SK-N-SH (cell line): ENCODE measurements around the gene TXNRD2. TPM values are rescaled to one million over a fixed set of nuclear protein-coding genes. Genes with fewer than 3 reads are reported as not detected.

Experiments used
- CTCF ChIA-PET: fragments of 300-600, 350-600 bp; formaldehyde crosslinking; extraction: SDS; loops from one replicate; lab custom pipeline; 2021; lab: Yijun Ruan, JAX
- POLR2A ChIA-PET: fragments of 350-600 bp; sonication (Branson Sonifier 250); formaldehyde crosslinking; extraction: SDS; loops from one replicate; lab custom pipeline; 2020; ENCODE audit warnings: antibody characterized with exemption, inconsistent platforms; lab: Yijun Ruan, JAX
- DNase-seq: peaks from one replicate; pipeline ENCODE4 v3.0.0; 2012
- H2AFZ ChIP-seq: fragments of 200-600 bp; sonication (generic); 2 replicates; pipeline ENCODE4 v1.8.1; 2016; ENCODE audit warnings: antibody characterized with exemption, mild to moderate bottlenecking, low read depth
- H3F3A ChIP-seq: fragments of 200-600 bp; sonication (generic); replicated peaks from 2 replicates; pipeline ENCODE3; 2016; ENCODE audit warnings: antibody characterized with exemption, mild to moderate bottlenecking; ENCODE audit not compliant: insufficient read depth
- H3K27ac ChIP-seq, 2 experiments: fragments of 200-500 bp in 1 of 2; fragments of 200-600 bp in 1 of 2; sonication (Bioruptor generic) in 1 of 2; sonication (generic), shearing (Covaris generic) in 1 of 2; 2 replicates each; pipeline versions ENCODE4 v1.5.1 to v1.6.1; 2014 to 2016; ENCODE audit warnings: low read depth in 2 of 2, inconsistent platforms in 1 of 2, low read length in 1 of 2, mild to moderate bottlenecking in 1 of 2, mixed read lengths in 1 of 2
- H3K27me3 ChIP-seq: fragments of 200-600 bp; sonication (generic), shearing (Covaris generic); 2 replicates; pipeline ENCODE4 v1.6.1; 2016; ENCODE audit warnings: mixed run types; ENCODE audit not compliant: insufficient read depth
- H3K36me3 ChIP-seq, 2 experiments: fragments of 200-500 bp in 1 of 2; fragments of 200-600 bp in 1 of 2; sonication (Bioruptor generic) in 1 of 2; sonication (generic) in 1 of 2; replicated peaks in 1 of 2; 2 replicates each; pipeline versions ENCODE3 to v1.5.1; 2014 to 2016; ENCODE audit warnings: low read length in 1 of 2, mild to moderate bottlenecking in 1 of 2; ENCODE audit not compliant: insufficient read depth in 2 of 2, control insufficient read depth in 1 of 2
- H3K4me1 ChIP-seq, 2 experiments: fragments of 200-500 bp in 1 of 2; fragments of 200-600 bp in 1 of 2; sonication (Bioruptor generic) in 1 of 2; sonication (generic), shearing (Covaris generic) in 1 of 2; 2 replicates each; pipeline versions ENCODE4 v1.5.1 to v1.6.1; 2014 to 2016; ENCODE audit warnings: low read depth in 1 of 2, low read length in 1 of 2, mixed run types in 1 of 2; ENCODE audit not compliant: insufficient read depth in 2 of 2, control insufficient read depth in 1 of 2
- H3K4me2 ChIP-seq: fragments of 200-600 bp; sonication (generic), shearing (Covaris generic); 2 replicates; pipeline ENCODE4 v1.6.1; 2017; ENCODE audit warnings: mixed run types
- H3K4me3 ChIP-seq, 2 experiments: fragments of 200-500 bp in 1 of 2; fragments of 200-600 bp in 1 of 2; sonication (Bioruptor generic) in 1 of 2; sonication (generic), shearing (Covaris generic) in 1 of 2; 2 replicates each; pipeline versions ENCODE4 v1.5.1 to v1.8.1; 2014 to 2016; ENCODE audit warnings: low read depth in 2 of 2, inconsistent platforms in 1 of 2, low read length in 1 of 2, mild to moderate bottlenecking in 1 of 2, mixed read lengths in 1 of 2, moderate library complexity in 1 of 2
- H3K79me2 ChIP-seq: fragments of 200-600 bp; sonication (generic); 2 replicates; pipeline ENCODE4 v1.8.1; 2017; ENCODE audit warnings: mild to moderate bottlenecking; ENCODE audit not compliant: insufficient read depth
- H3K9ac ChIP-seq: fragments of 200-600 bp; sonication (generic); 2 replicates; pipeline ENCODE4 v1.6.1; 2017; ENCODE audit warnings: mixed run types
- H3K9me2 ChIP-seq: fragments of 200-600 bp; sonication (generic); 2 replicates; pipeline ENCODE4 v1.6.1; 2017; ENCODE audit warnings: mixed run types
- H3K9me3 ChIP-seq: fragments of 200-600 bp; sonication (generic); 2 replicates; pipeline ENCODE4 v1.6.1; 2017; ENCODE audit warnings: mixed run types, mild to moderate bottlenecking, moderate library complexity
- H4K20me1 ChIP-seq: fragments of 200-600 bp; sonication (generic); 2 replicates; pipeline ENCODE4 v1.6.1; 2017; ENCODE audit warnings: mild to moderate bottlenecking, mixed run types; ENCODE audit not compliant: insufficient read depth
- CHD2 ChIP-seq: fragments of 150-350 bp; IDR thresholded peaks from 2 replicates; pipeline ENCODE4 v1.6.1; 2018; ENCODE audit warnings: low read length; ENCODE audit not compliant: partially characterized antibody
- CTCF ChIP-seq: fragments of 200-600 bp; sonication (generic); IDR thresholded peaks from 2 replicates; pipeline ENCODE4 v1.6.1; 2017; ENCODE audit warnings: antibody characterized with exemption, mild to moderate bottlenecking, moderate library complexity
- EZH2phosphoT487 ChIP-seq: fragments of 200-600 bp; sonication (generic); IDR thresholded peaks from 2 replicates; pipeline ENCODE4 v1.6.1; 2017; ENCODE audit warnings: low read depth, mixed run types, mild to moderate bottlenecking, antibody characterized with exemption, moderate library complexity, borderline replicate concordance
- GABPA ChIP-seq: IDR thresholded peaks from 2 replicates; pipeline ENCODE4 v1.4.0; 2012; ENCODE audit warnings: low read depth, mild to moderate bottlenecking
- GATA2 ChIP-seq: sonication (generic); formaldehyde crosslinking; IDR thresholded peaks from 2 replicates; pipeline ENCODE4 v1.5.0; 2020; ENCODE audit warnings: mild to moderate bottlenecking, missing genetic modification reagents
- JUND ChIP-seq: IDR thresholded peaks from 2 replicates; pipeline ENCODE4 v1.4.0; 2012
- MAX ChIP-seq: IDR thresholded peaks from 2 replicates; pipeline ENCODE4 v1.4.0; 2012; ENCODE audit warnings: low read depth
- MXI1 ChIP-seq: IDR thresholded peaks from 2 replicates; pipeline ENCODE4 v1.6.1; 2012; ENCODE audit warnings: mild to moderate bottlenecking, low read depth, low read length, improper control_type of control experiment
- NFIC ChIP-seq: IDR thresholded peaks from 2 replicates; pipeline ENCODE4 v1.4.0; 2012; ENCODE audit warnings: borderline replicate concordance
- NRF1 ChIP-seq: IDR thresholded peaks from 2 replicates; pipeline ENCODE4 v1.6.1; 2012; ENCODE audit warnings: low read depth, mild to moderate bottlenecking, low read length
- PBX3 ChIP-seq: IDR thresholded peaks from 2 replicates; pipeline ENCODE4; 2012
- POLR2AphosphoS5 ChIP-seq: IDR thresholded peaks from 2 replicates; pipeline ENCODE4 v1.6.1; 2012; ENCODE audit warnings: low read depth, low read length
- SIN3A ChIP-seq: IDR thresholded peaks from 2 replicates; pipeline ENCODE4 v1.6.1; 2012; ENCODE audit warnings: low read depth, mild to moderate bottlenecking, low read length, moderate library complexity, borderline replicate concordance
- SMC3 ChIP-seq: IDR thresholded peaks from 2 replicates; pipeline ENCODE4 v1.6.1; 2012; ENCODE audit warnings: low read depth, low read length, improper control_type of control experiment
- TCF12 ChIP-seq: IDR thresholded peaks from 2 replicates; pipeline ENCODE4 v1.4.0; 2012
- TEAD4 ChIP-seq: IDR thresholded peaks from 2 replicates; pipeline ENCODE4 v1.4.0; 2012; ENCODE audit warnings: mild to moderate bottlenecking, borderline replicate concordance; ENCODE audit not compliant: insufficient read depth
- YY1 ChIP-seq: IDR thresholded peaks from 2 replicates; pipeline ENCODE4 v1.4.0; 2012; ENCODE audit warnings: low read depth, mild to moderate bottlenecking
- WGBS: methylation state at CpG from one replicate; pipeline ENCODE4 v1.1.6; 2017; ENCODE audit warnings: low lambda C conversion rate; 5-methylcytosine and 5-hydroxymethylcytosine counted together
- polyA plus RNA-seq, 3 experiments: library from polyadenylated mRNA; depleted of rRNA; stranded (reverse); fragments of >200 nt; gene quantifications; 2 replicates each; pipeline ENCODE4 v1.2.3, GENCODE V29; 2012

The TXNRD2 gene
- polyA plus RNA-seq, 1 of the 3 experiments (the other 2 are of a cell fraction) = 34.7 TPM

GRCh38 chr22:19932367-19933206, 9.0 kb downstream of the TXNRD2 start:
- Histone ChIP-seq H3K27ac (peak overlapping the region in 1 of 2 experiments; percentile 8; a peak in 1 of 4 replicates), H3K79me2 (no peaks in the 10 kb centered on the region), H3K9ac (no peak overlapping the region), H3K4me1 (peaks cover 0 to 18% of the 10 kb centered on the region in 2 experiments; a peak in 1 of 4 replicates), H3K27me3 (no peaks in the 10 kb centered on the region), H3K36me3 (peaks cover 0 to 19% of the 10 kb centered on the region in 2 experiments), H2AFZ (no peak overlapping the region), H3K9me3 (no peaks in the 10 kb centered on the region), H3F3A (no peaks in the 10 kb centered on the region), H3K4me3 (no peak overlapping the region), H3K9me2 (no peaks in the 10 kb centered on the region), H3K4me2 (no peak overlapping the region)
- ChIA-PET CTCF (interaction anchor here (0.6 to 2.1 kb wide), 4 partner anchors 15 to 202 kb away, joined by 3 to 10 read pairs (median 6); no protein-coding TSS in a partner anchor), POLR2A (no interaction called here)
- WGBS = 88% methylated on average over 9 of the region's 12 CpGs
- no peak for DNase-seq
- TF ChIP-seq MAX (no peak), NRF1 (no peak), CTCF (no peak), JUND (no peak), SMC3 (no peak), POLR2AphosphoS5 (no peak), TEAD4 (no peak), PBX3 (no peak), GATA2 (no peak), SIN3A (no peak), MXI1 (no peak), EZH2phosphoT487 (no peak), GABPA (no peak)
- TF ChIP-seq, all 33 proteins: peak for 0
- H4K20me1 ChIP-seq = no peaks in the 10 kb centered on the region

- no peaks in the 10 kb centered on the region for H3K27me3 ChIP-seq
- TF ChIP-seq EZH2phosphoT487 (no peak), NFIC (no peak), TEAD4 (no peak), TCF12 (no peak), YY1 (no peak), CHD2 (no peak)
- TF ChIP-seq, all 33 proteins: peak for 0
- DNase-seq = no peak
- no peak overlapping the region for H3K4me2 ChIP-seq
- no peak overlapping the region for H3K9ac ChIP-seq
- 95% methylated on average over 8 of the region's 8 CpGs for WGBS
- ChIA-PET CTCF (interaction anchor here (2.1 kb wide), 1 partner anchor 21 kb away, joined by 6 read pairs; no protein-coding TSS in a partner anchor), POLR2A (no interaction called here)
- no peaks in the 10 kb centered on the region for H3K9me3 ChIP-seq
- H3K4me1 ChIP-seq = peaks cover 0 to 18% of the 10 kb centered on the region in 2 experiments; a peak in 1 of 4 replicates
- H2AFZ ChIP-seq = no peak overlapping the region
- H3K27ac ChIP-seq = no peak overlapping the region
- H3K36me3 ChIP-seq = peaks cover 0 to 17% of the 10 kb centered on the region in 2 experiments
- no peaks in the 10 kb centered on the region for H3K79me2 ChIP-seq
- H4K20me1 ChIP-seq = no peaks in the 10 kb centered on the region
- H3K9me2 ChIP-seq = no peaks in the 10 kb centered on the region
- no peak overlapping the region for H3K4me3 ChIP-seq
- H3F3A ChIP-seq = no peaks in the 10 kb centered on the region
Observed at GRCh38 chr22:19931514-19931913, 10.1 kb downstream of the TXNRD2 start.
